Nephron (organoid): ENCODE data around the gene FABP1.

Source experiments
- H3K27ac Mint-ChIP-seq, 3 experiments: 2 replicates each; pipeline ENCODE4 v1.8.0; 2020; ENCODE audit warnings: mixed read lengths in 3 of 3, mild to moderate bottlenecking in 2 of 3, moderate library complexity in 1 of 3
- H3K27me3 Mint-ChIP-seq: 2 replicates; pipeline ENCODE4 v1.8.0; 2021; ENCODE audit warnings: low read depth, mild to moderate bottlenecking, moderate library complexity, mixed read lengths
- H3K36me3 Mint-ChIP-seq: 2 replicates; pipeline ENCODE4 v1.8.0; 2020; ENCODE audit warnings: low read depth, mixed read lengths
- H3K4me1 Mint-ChIP-seq: 2 replicates; pipeline ENCODE4 v1.8.0; 2020; ENCODE audit warnings: mixed read lengths
- H3K4me3 Mint-ChIP-seq, 3 experiments: 2 replicates each; pipeline ENCODE4 v1.8.0; 2020; ENCODE audit warnings: mild to moderate bottlenecking in 3 of 3, mixed read lengths in 3 of 3, moderate library complexity in 2 of 3
- H3K9me3 Mint-ChIP-seq: 2 replicates; pipeline ENCODE4 v1.8.0; 2020; ENCODE audit warnings: mixed read lengths
- CTCF ChIP-seq, 3 experiments: fragments of 200-600 bp; sonication (generic); IDR thresholded peaks; one replicate each; pipeline ENCODE4 v1.5.0; 2021; ENCODE audit warnings: antibody characterized with exemption in 3 of 3; ENCODE audit not compliant: unreplicated experiment in 3 of 3

FABP1 gene

GRCh38 chr2:88144914-88145497, 17.1 kb upstream of the FABP1 start:
- H3K27ac Mint-ChIP-seq = no peak overlapping the region
- no peak overlapping the region for H3K4me3 Mint-ChIP-seq
- H3K4me1 Mint-ChIP-seq = no peaks in the 10 kb centered on the region
- TF ChIP-seq CTCF (IDR thresholded peaks at IDR 0.05; ENCODE audit: unreplicated experiment in 3 of 3) = no peak
- peaks cover 6% of the 10 kb centered on the region for H3K36me3 Mint-ChIP-seq
- H3K27me3 Mint-ChIP-seq = peaks cover 4% of the 10 kb centered on the region
- H3K9me3 Mint-ChIP-seq = peaks cover 26% of the 10 kb centered on the region

GRCh38 chr2:88144271-88144670, 16.4 kb upstream of the FABP1 start:
- Mint-ChIP-seq H3K4me3 (no peak overlapping the region), H3K27me3 (peaks cover 4% of the 10 kb centered on the region), H3K36me3 (peaks cover 4% of the 10 kb centered on the region), H3K4me1 (no peaks in the 10 kb centered on the region), H3K9me3 (peaks cover 24% of the 10 kb centered on the region), H3K27ac (no peak overlapping the region)
- no peak for TF ChIP-seq CTCF (IDR thresholded peaks at IDR 0.05; ENCODE audit: unreplicated experiment in 3 of 3)

- H3K36me3 Mint-ChIP-seq = no peaks in the 10 kb centered on the region
- H3K4me1 Mint-ChIP-seq = no peaks in the 10 kb centered on the region
- no peak overlapping the region for H3K4me3 Mint-ChIP-seq
- TF ChIP-seq CTCF (IDR thresholded peaks at IDR 0.05; ENCODE audit: unreplicated experiment in 3 of 3) = no peak
- H3K27ac Mint-ChIP-seq = no peak overlapping the region
- H3K27me3 Mint-ChIP-seq = peaks cover 8% of the 10 kb centered on the region
- peaks cover 13% of the 10 kb centered on the region for H3K9me3 Mint-ChIP-seq
These were observed 14.1 kb upstream of the FABP1 start for GRCh38 chr2:88141952-88142351.

GRCh38 chr2:88139804-88140203, 11.9 kb upstream of the FABP1 start:
- Mint-ChIP-seq H3K36me3 (no peaks in the 10 kb centered on the region), H3K27ac (no peak overlapping the region), H3K4me1 (no peaks in the 10 kb centered on the region), H3K4me3 (no peak overlapping the region), H3K27me3 (peaks cover 8% of the 10 kb centered on the region), H3K9me3 (peaks cover 9% of the 10 kb centered on the region)
- no peak for TF ChIP-seq CTCF (IDR thresholded peaks at IDR 0.05; ENCODE audit: unreplicated experiment in 3 of 3)

GRCh38 chr2:88139203-88139702, 11.4 kb upstream of the FABP1 start:
- H3K4me1 Mint-ChIP-seq = no peaks in the 10 kb centered on the region
- H3K27ac Mint-ChIP-seq = no peak overlapping the region
- no peaks in the 10 kb centered on the region for H3K36me3 Mint-ChIP-seq
- peaks cover 9% of the 10 kb centered on the region for H3K9me3 Mint-ChIP-seq
- peaks cover 8% of the 10 kb centered on the region for H3K27me3 Mint-ChIP-seq
- no peak overlapping the region for H3K4me3 Mint-ChIP-seq
- TF ChIP-seq CTCF (IDR thresholded peaks at IDR 0.05; ENCODE audit: unreplicated experiment in 3 of 3) = no peak

GRCh38 chr2:88137833-88138232, 10.0 kb upstream of the FABP1 start:
- TF ChIP-seq CTCF (IDR thresholded peaks at IDR 0.05; ENCODE audit: unreplicated experiment in 3 of 3) = no peak
- Mint-ChIP-seq H3K4me3 (no peak overlapping the region), H3K4me1 (no peaks in the 10 kb centered on the region), H3K36me3 (no peaks in the 10 kb centered on the region), H3K27me3 (peaks cover 4% of the 10 kb centered on the region), H3K27ac (no peak overlapping the region), H3K9me3 (peaks cover 6% of the 10 kb centered on the region)
